RKO (cell line): ENCODE measurements around the gene ZIC2.
"Not testable (repeated sequence)": the region's sequence is repeated elsewhere in the genome, so short reads cannot be mapped to it uniquely, and the experiment has no call there.

Experiments
- DNase-seq: peaks from one replicate; pipeline ENCODE4 v3.0.0-alpha.2; 2016; ENCODE audit warnings: low spot score

ZIC2 gene

DNA sequence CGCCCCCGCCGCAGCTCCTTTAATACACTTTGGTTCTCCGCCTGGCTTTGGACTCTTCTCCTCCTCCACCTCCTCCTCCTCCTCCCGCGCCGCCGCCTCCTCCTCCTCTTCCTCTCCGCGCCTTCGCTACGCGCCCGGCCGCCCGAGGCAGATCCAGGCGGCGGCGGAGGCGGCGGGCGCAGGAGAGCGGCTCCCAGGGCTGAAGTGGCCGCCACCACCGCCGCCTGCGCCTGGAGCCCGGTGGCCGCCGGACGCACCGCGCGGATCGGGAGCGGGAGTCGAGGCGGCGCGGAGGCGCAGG is at the start of gene ZIC2:
Gene ZIC2, plus strand, starts transcription at position 50 of the 301 bp plus-strand sequence. CDS start 281 bp downstream, outside the sequence.
- no peak for DNase-seq

DNA sequence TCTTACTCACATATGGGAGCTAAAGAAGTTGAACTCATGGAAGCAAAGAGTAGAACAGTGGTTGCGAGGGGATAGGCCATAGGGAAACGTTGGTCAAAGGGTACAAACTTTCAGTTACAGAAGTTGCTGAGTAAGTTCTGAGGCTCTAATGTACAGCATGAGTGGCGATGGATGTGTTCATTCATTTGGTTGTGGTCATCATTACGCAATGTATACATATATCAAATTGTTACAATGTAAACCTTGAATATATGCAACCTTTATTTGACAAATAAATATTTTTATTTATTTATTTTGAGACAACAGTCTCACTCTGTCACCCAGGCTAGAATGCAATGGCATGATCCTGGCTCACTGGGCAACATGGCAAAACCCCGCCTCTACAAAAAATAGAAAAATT is 48.7 kb upstream of the ZIC2 start:
- no peak for DNase-seq

DNA sequence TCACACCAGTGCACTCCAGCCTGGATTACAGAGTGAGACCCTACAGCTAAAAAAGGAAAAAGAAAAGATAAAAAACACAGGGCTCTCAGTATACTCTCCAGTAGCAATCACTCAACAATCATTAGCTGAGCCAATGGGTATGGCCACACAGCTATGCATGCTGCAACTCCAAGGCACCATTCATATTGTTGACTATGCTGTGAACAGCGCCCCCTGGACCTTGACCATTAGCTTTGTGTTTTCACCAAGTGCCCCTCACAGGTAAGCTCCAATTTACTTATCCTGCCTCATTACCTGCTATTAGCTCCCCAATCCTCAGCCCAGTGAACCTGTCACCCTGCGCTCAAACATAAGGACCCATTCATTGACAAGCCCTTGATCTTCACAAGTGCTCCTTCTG is 45.8 kb upstream of the ZIC2 start:
- no peak for DNase-seq

DNA sequence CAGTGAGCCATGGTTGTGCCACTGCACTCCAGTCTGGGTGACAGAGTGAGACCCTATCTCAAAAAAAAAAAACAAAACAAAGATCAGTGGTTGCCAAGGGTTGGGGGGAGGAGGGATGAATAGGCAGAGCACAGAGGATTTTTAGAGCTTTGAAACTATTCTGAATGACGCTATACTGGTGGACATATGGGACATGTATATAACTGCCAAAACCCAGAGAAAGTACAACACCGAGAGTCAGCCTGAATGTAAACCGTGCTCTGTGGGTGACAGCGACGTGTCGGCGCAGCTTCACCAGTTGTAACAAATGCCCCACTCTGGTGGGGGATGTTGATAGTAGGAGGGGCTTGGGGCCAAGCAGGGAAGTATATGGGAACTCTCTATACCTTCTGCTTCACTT is 42.9 kb upstream of the ZIC2 start:
- no peak for DNase-seq

DNA sequence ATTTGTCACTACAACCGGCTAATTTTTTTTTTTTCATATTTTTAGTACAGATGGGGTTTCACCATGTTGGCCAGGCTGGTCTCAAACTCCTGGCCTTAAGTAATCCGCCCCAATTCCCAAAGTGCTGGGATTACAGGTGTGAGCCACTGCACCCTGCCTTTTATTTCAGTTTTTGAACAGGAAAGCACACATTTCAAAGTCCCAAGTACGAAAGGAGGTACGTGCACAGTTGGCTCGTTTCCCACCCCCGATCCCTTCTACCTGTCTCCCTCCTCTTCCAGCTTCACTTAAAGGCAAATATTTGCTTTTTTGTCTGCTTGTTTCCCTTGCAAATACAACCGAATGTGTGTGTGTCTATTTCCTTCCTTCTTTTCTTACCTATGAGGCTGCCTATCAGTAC is 40.5 kb upstream of the ZIC2 start:
- no peak for DNase-seq

DNA sequence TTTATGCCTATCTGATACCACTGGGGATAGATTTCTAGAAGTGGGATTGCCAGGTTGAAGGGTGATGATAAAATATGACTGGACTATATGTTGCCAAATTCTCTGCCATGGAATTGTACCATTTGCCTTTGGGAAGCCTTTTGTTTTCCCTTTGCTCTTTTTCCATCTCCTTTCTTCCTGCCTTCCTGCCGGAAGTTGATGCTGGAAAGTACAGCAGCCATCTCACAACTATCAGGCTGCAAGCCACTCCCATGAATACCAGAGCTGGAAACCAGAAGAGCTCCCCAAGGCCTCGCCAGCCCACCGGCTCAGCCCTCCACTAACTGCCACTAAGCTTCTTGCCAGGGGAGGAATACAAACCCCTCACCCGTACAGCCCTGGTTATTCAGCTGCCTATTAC is 39.7 kb upstream of the ZIC2 start:
- DNase-seq, result no peak

DNA sequence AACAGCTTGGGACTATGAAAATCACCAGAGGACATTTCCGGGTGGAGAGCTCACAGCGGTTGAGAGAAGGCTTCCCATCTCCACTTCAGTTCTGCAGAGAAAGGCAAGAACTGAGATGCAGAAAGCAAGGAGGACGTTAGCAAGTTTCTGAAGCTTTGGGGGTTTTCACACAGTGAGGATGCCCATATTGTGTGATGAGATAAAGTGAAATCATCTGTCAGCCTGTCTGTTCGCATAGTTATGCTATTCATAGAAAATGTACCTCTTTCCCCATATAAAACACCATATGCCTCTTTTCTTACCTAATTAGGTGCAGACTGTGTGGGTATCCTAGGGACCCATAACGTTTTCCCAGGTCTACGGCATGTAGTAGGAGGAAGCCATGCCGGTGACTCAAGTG is 37.5 kb upstream of the ZIC2 start:
- no peak for DNase-seq

DNA sequence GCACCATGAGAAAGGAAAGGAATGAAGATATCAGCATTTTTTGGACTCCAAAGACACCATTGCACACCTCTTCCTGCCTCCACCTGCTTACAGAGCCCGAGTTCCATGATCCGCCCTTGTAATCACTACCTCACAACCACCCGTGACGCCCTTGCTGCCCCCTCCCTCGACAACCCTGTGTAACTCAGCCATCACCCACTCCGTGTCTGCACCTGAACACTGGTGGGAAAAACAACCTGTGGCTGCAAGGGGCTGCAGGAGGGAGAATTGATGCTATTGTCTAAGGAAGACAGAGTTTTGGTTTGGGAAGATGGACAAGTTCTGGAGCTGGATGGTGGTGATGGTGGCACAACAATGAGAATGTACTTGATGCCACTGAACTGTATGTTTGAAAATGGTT is 37.0 kb upstream of the ZIC2 start:
- DNase-seq, result no peak

DNA sequence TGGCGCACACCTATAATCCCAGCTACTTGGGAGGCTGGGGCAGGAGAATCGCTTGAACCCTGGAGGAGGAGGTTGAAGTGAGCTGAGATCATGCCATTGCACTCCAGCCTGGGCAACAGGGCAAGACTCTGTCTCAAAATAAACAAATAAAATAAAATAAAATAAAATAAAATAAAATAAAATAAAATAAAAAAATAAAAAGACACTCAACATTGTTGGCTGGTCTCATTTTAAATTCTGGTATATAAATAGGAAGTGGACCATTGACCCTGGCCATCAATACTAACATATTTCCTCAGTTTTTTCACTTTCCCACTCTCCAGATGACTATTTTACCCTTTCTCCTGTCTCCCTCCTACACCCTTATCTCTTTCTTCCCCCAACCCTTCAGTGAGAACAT is 36.1 kb upstream of the ZIC2 start:
- DNase-seq, result not testable (repeated sequence)

DNA sequence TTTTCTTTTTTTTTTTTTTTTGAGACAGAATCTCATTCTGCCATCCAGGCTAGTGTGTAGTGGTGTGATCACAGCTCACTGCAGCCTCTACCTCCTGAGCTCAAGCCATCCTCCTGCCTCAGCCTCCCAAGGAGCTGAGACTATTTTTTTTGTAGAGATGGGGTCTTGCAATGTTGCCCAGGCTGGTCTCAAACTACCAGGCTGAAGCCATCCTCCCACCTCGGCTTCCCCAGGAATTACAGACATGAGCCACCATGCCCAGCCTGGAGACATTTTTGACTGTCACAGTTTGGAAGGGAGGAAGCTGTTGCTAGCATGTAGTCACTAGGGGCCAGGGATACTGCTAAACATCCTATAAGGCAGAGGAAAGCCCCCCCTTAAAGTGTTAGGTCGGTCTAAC is 33.9 kb upstream of the ZIC2 start:
- DNase-seq, result no peak

DNA sequence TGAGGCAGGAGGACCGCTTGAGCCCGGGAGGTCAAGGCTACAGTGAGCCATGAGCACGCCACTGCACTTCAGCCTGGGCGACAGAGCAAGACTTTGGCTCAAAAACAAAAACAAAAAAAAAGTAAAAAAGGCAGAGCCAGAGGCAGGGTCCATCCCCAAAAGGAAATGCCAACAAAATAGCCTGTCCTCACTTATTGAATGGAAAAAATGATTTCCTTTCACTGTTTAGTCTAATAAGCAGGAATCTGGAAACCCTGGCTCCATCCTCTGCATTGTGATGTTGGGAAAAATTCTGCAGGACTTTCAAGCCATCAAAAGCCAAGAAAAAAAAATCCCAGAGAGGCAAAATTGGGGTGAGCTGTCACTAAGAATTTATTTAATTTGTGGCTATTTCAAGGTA is 33.2 kb upstream of the ZIC2 start:
- no peak for DNase-seq

DNA sequence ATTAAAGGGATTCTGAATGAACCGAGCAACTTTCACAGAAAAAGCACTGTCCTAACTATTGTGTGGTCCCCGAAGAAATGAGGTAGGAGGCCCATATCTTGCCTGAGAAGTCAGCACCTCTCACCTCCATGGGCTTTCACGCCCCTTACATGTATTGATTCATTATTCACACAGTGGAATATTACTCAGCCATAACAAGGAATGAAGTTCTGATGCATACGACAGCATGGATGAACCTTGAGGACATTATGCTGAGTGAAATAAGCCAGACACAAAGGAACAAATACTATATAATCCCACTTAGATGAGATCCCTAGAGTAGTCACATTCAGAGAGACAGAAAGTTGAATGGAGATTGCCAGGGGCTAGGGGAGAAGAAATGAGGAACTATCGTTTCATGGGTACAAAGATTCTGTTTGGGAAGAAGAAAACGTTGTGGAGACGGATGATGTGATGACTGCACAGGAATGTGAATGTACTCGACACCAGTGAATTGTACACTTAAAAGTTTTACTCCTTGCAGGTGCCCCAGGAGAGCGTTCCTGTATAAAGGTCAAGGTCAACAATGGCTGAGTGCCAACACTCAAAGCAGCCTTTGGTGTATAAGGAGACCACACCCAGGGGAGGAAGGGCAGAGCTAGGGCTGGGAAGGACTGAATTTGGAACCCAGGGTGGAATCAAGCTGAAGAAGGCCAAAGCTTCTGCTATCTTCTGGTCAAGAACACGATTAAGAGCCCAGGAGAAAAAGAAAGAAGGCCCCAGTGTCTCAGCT is 32.5 kb upstream of the ZIC2 start:
- DNase-seq, result no peak

DNA sequence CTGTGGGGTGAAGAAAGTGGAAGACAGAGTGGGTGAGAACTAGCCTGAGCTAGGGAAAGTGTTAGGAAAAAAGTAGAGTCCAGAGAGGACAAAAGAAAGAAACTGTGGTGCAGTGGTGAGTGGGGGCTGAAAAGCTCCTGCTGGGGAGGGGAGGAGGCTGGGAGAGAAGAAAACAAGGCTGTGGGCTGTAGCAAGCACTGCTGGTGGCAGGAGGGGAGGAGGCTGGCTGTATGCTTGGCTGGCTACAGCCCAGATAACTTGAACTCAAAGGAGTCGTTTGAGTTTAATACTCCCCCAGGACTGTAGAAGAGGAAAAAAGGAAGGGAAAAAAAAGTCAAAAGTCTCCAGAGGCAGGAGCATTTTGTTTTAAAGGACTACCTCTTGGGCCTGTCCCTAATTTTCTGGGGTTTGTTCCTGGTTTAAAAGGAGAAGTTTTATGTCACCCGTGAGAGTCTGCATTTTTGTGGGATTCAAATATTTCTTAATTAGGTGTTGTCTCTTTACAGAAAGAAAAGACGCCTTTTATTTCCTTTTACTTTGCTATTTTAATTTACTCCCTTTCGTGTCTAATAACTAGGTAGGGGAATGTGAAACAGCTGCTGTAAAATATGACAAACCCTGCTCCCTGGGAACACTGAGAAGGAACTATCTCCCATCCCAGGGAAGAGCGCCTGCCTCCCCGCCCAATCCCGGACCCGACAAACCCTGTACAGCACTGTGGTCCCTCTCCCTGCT is 31.7 kb upstream of the ZIC2 start:
- no peak for DNase-seq

DNA sequence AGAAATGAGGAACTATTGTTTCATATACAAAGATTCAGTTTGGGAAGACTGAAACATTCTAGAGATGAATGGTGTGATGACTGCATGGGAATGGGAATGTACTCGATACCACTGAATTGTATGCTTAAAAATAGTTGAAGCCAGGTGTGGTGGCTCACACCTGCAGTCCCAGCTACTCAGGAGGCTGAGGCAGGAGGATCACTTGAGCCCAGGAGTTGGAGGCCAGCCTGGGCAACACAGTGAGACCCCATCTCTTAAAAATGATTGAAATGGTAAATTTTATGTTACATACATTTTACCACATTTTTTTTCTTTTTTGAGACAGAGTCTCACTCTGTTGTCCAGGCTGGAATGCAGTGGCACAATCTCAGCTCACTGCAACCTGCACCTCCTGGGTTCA is 29.9 kb upstream of the ZIC2 start:
- not testable (repeated sequence) for DNase-seq

DNA sequence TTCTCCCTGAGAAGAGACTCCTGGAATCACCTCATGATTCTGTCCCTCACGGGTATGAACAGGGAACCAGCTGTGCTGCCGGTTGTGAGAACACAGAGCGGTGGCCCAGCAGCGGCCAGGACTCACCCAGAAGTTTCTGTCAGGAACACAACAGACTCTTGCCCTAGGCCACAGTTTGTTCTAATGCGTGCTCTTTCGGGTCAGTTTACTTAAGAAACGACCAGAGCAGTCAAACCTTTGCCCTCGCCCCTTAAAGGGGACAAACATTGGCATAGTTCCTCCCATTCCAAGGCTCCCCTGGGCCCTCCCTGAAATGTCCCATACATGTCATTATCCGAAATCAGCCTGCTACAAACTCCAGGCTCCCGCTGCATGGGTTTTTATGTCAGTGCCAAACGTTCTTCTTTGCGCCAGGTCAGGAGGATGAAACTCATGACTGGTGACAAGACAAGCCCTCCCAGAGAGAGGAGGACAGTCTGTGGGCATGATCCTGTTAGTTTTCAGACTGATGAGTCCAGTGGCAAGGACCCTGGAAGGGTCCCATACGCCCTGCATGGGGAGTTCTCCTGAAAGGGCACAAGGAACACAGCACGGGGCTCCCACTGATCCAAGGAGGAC is 28.3 kb upstream of the ZIC2 start:
- DNase-seq, result no peak

DNA sequence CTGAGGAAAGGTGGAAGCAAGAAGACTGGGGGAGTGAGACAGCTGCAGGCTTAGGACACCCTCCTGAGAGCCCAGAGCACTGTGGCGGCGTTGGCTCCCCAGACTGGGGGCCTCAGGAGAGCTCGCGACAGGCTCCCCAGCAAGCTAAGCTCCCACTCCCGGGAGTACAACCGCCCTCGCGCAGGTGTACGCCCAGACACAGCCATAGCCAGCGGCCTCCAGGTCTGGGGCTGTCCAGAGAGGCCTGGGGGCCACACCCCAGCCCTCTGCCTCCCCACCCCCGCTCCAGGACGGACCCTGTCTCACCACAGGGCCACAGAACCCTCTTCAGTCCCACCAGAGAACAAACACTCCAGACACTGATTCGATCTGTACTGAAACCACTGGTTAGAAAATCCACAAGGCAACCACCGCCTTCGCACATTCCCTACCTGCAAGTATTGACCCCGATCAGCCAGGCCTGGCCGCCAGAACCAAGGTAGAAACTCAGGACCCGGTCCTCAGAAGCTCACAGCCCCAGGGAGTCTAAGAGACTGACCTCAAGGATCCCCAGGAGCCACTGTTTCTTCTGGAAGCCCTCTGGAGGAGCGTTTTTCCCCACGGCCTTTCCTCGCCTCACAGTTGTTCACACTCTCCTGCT is 26.4 kb upstream of the ZIC2 start:
- DNase-seq, result no peak

DNA sequence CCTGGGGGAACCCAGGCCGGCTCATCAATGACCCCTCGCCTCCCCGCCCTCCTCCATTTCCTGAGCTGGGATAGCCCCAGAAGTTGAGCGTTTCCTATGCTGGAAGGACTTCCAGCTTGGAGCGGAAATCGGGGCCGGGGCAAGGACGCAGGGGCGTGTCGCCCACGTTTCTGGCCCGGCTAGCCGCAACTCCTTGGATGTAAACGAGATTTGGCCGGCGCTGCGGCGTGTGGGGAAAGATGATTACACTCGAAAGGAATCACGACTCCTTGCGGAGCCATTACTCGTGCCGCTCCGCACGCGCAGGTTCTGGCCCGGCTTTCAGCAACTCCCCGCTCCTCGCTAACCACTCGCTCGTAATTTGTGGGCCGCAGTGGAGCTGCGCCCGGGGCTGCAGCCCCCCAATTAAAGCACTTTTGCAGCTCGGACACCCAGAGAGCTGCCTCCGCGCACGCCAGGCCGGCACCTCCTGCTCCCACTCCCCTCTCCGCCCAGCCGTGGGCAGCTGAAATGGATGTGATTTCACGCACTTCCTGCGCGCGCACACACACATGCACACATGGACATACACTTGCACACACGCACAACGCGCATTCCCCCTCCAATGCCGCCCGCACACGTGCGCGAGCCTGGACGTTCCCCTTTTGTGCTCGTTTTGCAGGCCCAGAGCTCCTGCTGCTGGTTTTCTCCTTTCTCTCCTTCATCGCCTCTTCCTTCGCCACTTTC is 25.7 kb upstream of the ZIC2 start:
- DNase-seq, result no peak

DNA sequence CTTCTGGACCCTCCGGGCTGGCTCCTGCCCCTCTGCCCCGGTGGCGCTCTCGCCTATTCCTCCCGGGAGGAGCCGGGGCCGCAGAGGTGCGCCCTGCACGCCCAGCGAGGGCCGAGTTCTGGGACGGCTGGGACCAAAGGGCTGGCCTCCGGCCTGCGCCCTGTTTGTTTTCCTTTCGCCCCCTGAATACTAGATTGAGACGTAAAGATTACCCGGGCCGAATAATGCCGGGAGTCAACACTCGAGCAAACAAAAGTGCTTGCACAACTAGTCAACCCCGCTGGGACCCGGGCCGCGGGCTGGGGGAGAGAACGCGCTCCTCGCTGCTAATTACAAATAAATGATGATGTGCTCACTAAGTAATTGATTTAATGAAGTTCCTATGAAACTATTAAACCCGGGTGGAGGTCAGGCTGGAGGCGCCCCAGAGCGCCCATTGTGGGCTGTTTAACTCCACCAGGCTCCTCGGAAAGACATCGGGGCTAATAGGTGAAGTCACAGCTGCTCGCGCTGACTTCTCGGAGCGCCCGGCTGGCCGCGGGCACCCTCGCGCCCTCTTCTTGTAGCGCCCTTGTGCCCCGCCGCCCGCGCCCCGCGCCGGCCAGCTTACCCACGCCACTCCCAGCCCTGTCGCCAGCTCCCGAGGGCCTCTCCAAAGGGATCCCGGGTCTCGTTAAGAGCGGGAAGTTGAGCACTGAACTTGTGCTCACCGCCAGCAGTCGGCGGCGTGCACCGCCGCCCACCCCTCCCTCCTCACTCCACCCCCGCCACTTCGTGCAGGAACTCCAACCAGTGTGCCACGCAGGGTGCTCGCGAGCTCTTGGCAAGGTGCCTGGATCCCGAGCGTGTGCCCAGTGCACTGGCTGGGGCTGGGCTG is 24.9 kb upstream of the ZIC2 start:
- no peak for DNase-seq

DNA sequence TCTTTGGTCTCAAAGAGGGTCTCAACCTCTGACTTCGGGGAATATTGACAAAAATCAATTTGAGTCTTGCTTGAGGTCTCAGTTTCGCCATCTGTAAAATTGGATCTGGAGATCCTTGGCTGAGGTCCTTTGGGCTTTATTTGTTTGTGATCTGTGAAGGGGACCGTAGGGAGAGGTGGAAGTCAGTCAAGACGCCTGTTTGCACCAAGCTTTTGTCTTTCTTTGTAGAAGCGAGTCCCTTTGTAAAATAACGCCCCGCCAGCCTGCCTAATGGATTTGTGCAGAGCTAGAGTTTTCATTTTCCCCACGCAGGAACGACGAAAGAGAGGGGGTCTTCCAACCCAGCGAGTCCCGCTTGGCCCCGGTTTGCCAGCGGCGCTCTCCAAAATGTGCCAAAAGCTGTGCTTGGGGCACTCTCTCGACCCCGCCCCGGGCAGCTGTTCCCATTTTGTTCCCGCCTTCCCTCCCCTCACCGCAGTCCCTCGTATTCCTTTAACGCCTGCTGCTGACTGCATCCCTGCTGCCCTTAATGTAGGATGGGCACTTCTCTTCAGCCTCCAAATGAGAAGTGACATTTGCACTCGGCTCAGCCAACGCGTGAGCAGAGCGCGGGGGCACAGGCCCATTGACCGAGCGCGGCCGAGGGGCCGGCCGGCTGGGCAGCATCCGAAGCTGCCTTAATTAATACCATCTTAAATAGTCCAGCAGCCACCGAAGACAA is 23.0 kb upstream of the ZIC2 start:
- DNase-seq, result no peak

DNA sequence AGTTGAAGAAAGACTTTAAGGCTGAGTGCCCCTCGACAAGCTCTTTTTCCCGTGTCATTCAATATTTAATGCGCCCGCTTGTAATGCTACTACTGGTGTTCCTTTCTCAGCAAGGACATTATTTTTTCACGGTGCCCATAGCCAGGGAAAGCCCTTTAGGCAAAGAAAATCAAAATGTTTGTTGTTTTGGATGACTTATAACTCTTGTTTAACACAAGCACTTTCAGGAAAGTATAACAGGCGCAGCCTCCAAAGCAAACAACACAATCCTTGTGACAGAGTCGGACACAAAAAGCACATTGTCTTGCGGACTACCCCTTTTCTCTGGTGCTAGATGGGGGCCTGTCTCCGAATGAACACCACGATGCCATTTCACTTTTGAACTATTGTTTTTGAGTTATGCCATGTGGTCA is 22.5 kb upstream of the ZIC2 start:
- no peak for DNase-seq
